SK-N-SH treated with all-trans-retinoic acid at 6 μM for 48 hours (cell line): ENCODE measurements around the gene ITGBL1.

ENCODE experiments used
- ARNTL ChIP-seq: fragments of 450-650 bp; formaldehyde crosslinking; IDR thresholded peaks from 2 replicates; pipeline ENCODE4 v1.5.0; 2020; ENCODE audit warnings: low read depth, mild to moderate bottlenecking, moderate library complexity, borderline replicate concordance
- BACH2 ChIP-seq: fragments of 250-450 bp; sonication (Bioruptor Pico); IDR thresholded peaks from 2 replicates; pipeline ENCODE4 v1.9.0; 2021; ENCODE audit warnings: mild to moderate bottlenecking, borderline replicate concordance
- CSRNP3 ChIP-seq: fragments of 250-450 bp; sonication (Bioruptor Pico); IDR thresholded peaks from 2 replicates; pipeline ENCODE4 v1.5.1; 2021; ENCODE audit warnings: mild to moderate bottlenecking, moderate library complexity
- GLIS3 ChIP-seq: fragments of 250-450 bp; sonication (Bioruptor Pico); IDR thresholded peaks from 2 replicates; pipeline ENCODE4 v1.5.0; 2020; ENCODE audit warnings: mild to moderate bottlenecking, moderate library complexity
- ISL1 ChIP-seq: fragments of 250-450 bp; sonication (Bioruptor Pico); IDR thresholded peaks from 2 replicates; pipeline ENCODE4 v2.1.2; 2022; ENCODE audit warnings: mild to moderate bottlenecking, moderate library complexity
- PATZ1 ChIP-seq: fragments of 250-450 bp; sonication (Bioruptor Pico); IDR thresholded peaks from 2 replicates; pipeline ENCODE4 v1.8.0; 2020; ENCODE audit warnings: mild to moderate bottlenecking, moderate library complexity, borderline replicate concordance
- POU6F1 ChIP-seq: fragments of 250-450 bp; sonication (Bioruptor Pico); IDR thresholded peaks from 2 replicates; pipeline ENCODE4 v1.8.0; 2021; ENCODE audit warnings: low read depth, mild to moderate bottlenecking, moderate library complexity, borderline replicate concordance
- RARB ChIP-seq: fragments of 250-450 bp; sonication (Bioruptor Pico); IDR thresholded peaks from 2 replicates; pipeline ENCODE4 v1.8.0; 2021; ENCODE audit warnings: mild to moderate bottlenecking, moderate library complexity
- TOX ChIP-seq: fragments of 250-450 bp; sonication (Bioruptor Pico); IDR thresholded peaks from 2 replicates; pipeline ENCODE4 v1.8.0; 2021; ENCODE audit warnings: mild to moderate bottlenecking, moderate library complexity, borderline replicate concordance
- ZFP3 ChIP-seq: fragments of 250-450 bp; sonication (Bioruptor Pico); IDR thresholded peaks from 2 replicates; pipeline ENCODE4 v1.5.0; 2020; ENCODE audit warnings: mild to moderate bottlenecking, moderate library complexity
- ZFP30 ChIP-seq: fragments of 450-650 bp; formaldehyde crosslinking; IDR thresholded peaks from 2 replicates; pipeline ENCODE4 v1.5.0; 2022; ENCODE audit warnings: mild to moderate bottlenecking, moderate library complexity

GRCh38 chr13:101465877-101466276 lies 13.4 kb downstream of the ITGBL1 start:
- no peak for TF ChIP-seq POU6F1 (CRISPR knock-in tag)
- TF ChIP-seq GLIS3 (CRISPR knock-in tag) = no peak
- TF ChIP-seq ARNTL (CRISPR knock-in tag) = no peak
- no peak for TF ChIP-seq BACH2 (CRISPR knock-in tag)
- no peak for TF ChIP-seq PATZ1 (CRISPR knock-in tag)
- TF ChIP-seq TOX (CRISPR knock-in tag) = no peak
- TF ChIP-seq ISL1 (CRISPR knock-in tag) = peak; percentile 47; the same call in 1 of the 2 replicates
- no peak for TF ChIP-seq CSRNP3 (CRISPR knock-in tag)
- TF ChIP-seq RARB = no peak
- TF ChIP-seq ZFP3 = 0 out of 2 replicates have a peak, but pooled peaks have one; percentile 22
- TF ChIP-seq ZFP30 (CRISPR knock-in tag) = no peak
